Skeletal muscle satellite cell (primary cell): ENCODE data around the gene PPDPF.

Experiments
- H3K27me3 ChIP-seq: 2 replicates; pipeline ENCODE4 v1.7.0; 2013; ENCODE audit warnings: low read length; ENCODE audit not compliant: control insufficient read depth, insufficient read depth
- H3K36me3 ChIP-seq: 2 replicates; pipeline ENCODE4 v1.7.0; 2013; ENCODE audit warnings: mild to moderate bottlenecking, control low read depth, low read length; ENCODE audit not compliant: insufficient read depth
- H3K4me1 ChIP-seq: 2 replicates; pipeline ENCODE4 v1.7.0; 2013; ENCODE audit warnings: low read length; ENCODE audit not compliant: control insufficient read depth, insufficient read depth
- H3K4me2 ChIP-seq: 2 replicates; pipeline ENCODE4 v1.7.0; 2013; ENCODE audit warnings: mild to moderate bottlenecking, low read length
- H3K4me3 ChIP-seq: 2 replicates; pipeline ENCODE4 v1.7.0; 2013; ENCODE audit warnings: low read length
- H3K9ac ChIP-seq: 2 replicates; pipeline ENCODE4 v1.7.0; 2013; ENCODE audit warnings: mild to moderate bottlenecking, low read depth, low read length, moderate library complexity
- H3K9me3 ChIP-seq: replicated peaks from 2 replicates; pipeline ENCODE4 v1.7.0; 2013; ENCODE audit warnings: mild to moderate bottlenecking, control low read depth, low read length

The PPDPF gene

GRCh38 chr20:63519668-63520503, 679 bp upstream of the PPDPF start:
- no peaks in the 10 kb centered on the region for H3K9me3 ChIP-seq
- H3K27me3 ChIP-seq: no peaks in the 10 kb centered on the region
- H3K9ac ChIP-seq: peak overlapping the region; percentile 98
- H3K4me3 ChIP-seq: peak overlapping the region; percentile 91
- peaks cover 26% of the 10 kb centered on the region for H3K36me3 ChIP-seq
- peaks cover 13% of the 10 kb centered on the region for H3K4me1 ChIP-seq
- H3K4me2 ChIP-seq: peak overlapping the region; percentile 75

- Histone ChIP-seq H3K36me3 (peaks cover 26% of the 10 kb centered on the region), H3K9me3 (no peaks in the 10 kb centered on the region), H3K4me3 (peak overlapping the region; percentile 91), H3K27me3 (no peaks in the 10 kb centered on the region), H3K9ac (peak overlapping the region; percentile 98), H3K4me2 (peak overlapping the region; percentile 98), H3K4me1 (peaks cover 13% of the 10 kb centered on the region)
Observed at GRCh38 chr20:63520934-63521601, 503 bp downstream of the PPDPF start.

GRCh38 chr20:63521602-63522001, 1.0 kb downstream of the PPDPF start:
- peak overlapping the region; percentile 98 for H3K9ac ChIP-seq
- H3K4me1 ChIP-seq: peaks cover 13% of the 10 kb centered on the region
- H3K36me3 ChIP-seq: peaks cover 26% of the 10 kb centered on the region
- peak overlapping the region; percentile 91 for H3K4me3 ChIP-seq
- no peaks in the 10 kb centered on the region for H3K9me3 ChIP-seq
- H3K4me2 ChIP-seq: peak overlapping the region; percentile 98
- H3K27me3 ChIP-seq: no peaks in the 10 kb centered on the region

- Histone ChIP-seq H3K9me3 (no peaks in the 10 kb centered on the region), H3K9ac (peak overlapping the region; percentile 50), H3K4me1 (peaks cover 13% of the 10 kb centered on the region), H3K4me3 (peak overlapping the region; percentile 66), H3K36me3 (peaks cover 26% of the 10 kb centered on the region), H3K27me3 (no peaks in the 10 kb centered on the region), H3K4me2 (peak overlapping the region; percentile 98)
Observed at GRCh38 chr20:63522091-63522868, 1.7 kb downstream of the PPDPF start.

GRCh38 chr20:63522981-63523611, 2.5 kb downstream of the PPDPF start:
- Histone ChIP-seq H3K36me3 (peaks cover 26% of the 10 kb centered on the region), H3K9ac (no peak overlapping the region), H3K27me3 (no peaks in the 10 kb centered on the region), H3K4me2 (no peak overlapping the region), H3K9me3 (no peaks in the 10 kb centered on the region), H3K4me1 (peaks cover 13% of the 10 kb centered on the region), H3K4me3 (no peak overlapping the region)

GRCh38 chr20:63525185-63525584, 4.6 kb downstream of the PPDPF start:
- Histone ChIP-seq H3K9me3 (no peaks in the 10 kb centered on the region), H3K4me1 (peaks cover 8% of the 10 kb centered on the region), H3K9ac (no peak overlapping the region), H3K4me2 (no peak overlapping the region), H3K36me3 (peaks cover 26% of the 10 kb centered on the region), H3K4me3 (no peak overlapping the region), H3K27me3 (no peaks in the 10 kb centered on the region)

- Histone ChIP-seq H3K9ac (no peak overlapping the region), H3K4me2 (no peak overlapping the region), H3K9me3 (no peaks in the 10 kb centered on the region), H3K4me3 (no peak overlapping the region), H3K27me3 (no peaks in the 10 kb centered on the region), H3K4me1 (peaks cover 8% of the 10 kb centered on the region), H3K36me3 (peaks cover 26% of the 10 kb centered on the region)
Observed at GRCh38 chr20:63525971-63526370, 5.4 kb downstream of the PPDPF start.

- Histone ChIP-seq H3K36me3 (peaks cover 15% of the 10 kb centered on the region), H3K9ac (no peak overlapping the region), H3K4me2 (no peak overlapping the region), H3K27me3 (peaks cover 5% of the 10 kb centered on the region), H3K9me3 (no peaks in the 10 kb centered on the region), H3K4me3 (no peak overlapping the region), H3K4me1 (peaks cover 5% of the 10 kb centered on the region)
Observed at GRCh38 chr20:63527184-63527583, 6.6 kb downstream of the PPDPF start.

- H3K4me3 ChIP-seq: no peak overlapping the region
- H3K9me3 ChIP-seq: no peaks in the 10 kb centered on the region
Observed at GRCh38 chr20:63529180-63529860, 8.8 kb downstream of the PPDPF start.

GRCh38 chr20:63529861-63530787, 9.6 kb downstream of the PPDPF start:
- no peaks in the 10 kb centered on the region for H3K9me3 ChIP-seq
- no peaks in the 10 kb centered on the region for H3K4me1 ChIP-seq
- no peak overlapping the region for H3K9ac ChIP-seq
- no peaks in the 10 kb centered on the region for H3K36me3 ChIP-seq
- no peak overlapping the region for H3K4me2 ChIP-seq
- H3K4me3 ChIP-seq: no peak overlapping the region
- H3K27me3 ChIP-seq: peaks cover 15% of the 10 kb centered on the region

More at GRCh38 chr20:63529180-63529860, 8.8 kb downstream of the PPDPF start:
- no peak overlapping the region for H3K4me2 ChIP-seq
- no peak overlapping the region for H3K9ac ChIP-seq
- H3K27me3 ChIP-seq: peaks cover 12% of the 10 kb centered on the region
- H3K36me3 ChIP-seq: no peaks in the 10 kb centered on the region
- no peaks in the 10 kb centered on the region for H3K4me1 ChIP-seq
